HG03097 (cell line): ENCODE data around the gene FASTK.

Experiments
- ATAC-seq: cut with Tn5 transposase; IDR thresholded peaks from one replicate; pipeline ENCODE4 v1.9.1; 2021; ENCODE audit not compliant: unreplicated experiment, low FRiP score

The FASTK gene, protein sequence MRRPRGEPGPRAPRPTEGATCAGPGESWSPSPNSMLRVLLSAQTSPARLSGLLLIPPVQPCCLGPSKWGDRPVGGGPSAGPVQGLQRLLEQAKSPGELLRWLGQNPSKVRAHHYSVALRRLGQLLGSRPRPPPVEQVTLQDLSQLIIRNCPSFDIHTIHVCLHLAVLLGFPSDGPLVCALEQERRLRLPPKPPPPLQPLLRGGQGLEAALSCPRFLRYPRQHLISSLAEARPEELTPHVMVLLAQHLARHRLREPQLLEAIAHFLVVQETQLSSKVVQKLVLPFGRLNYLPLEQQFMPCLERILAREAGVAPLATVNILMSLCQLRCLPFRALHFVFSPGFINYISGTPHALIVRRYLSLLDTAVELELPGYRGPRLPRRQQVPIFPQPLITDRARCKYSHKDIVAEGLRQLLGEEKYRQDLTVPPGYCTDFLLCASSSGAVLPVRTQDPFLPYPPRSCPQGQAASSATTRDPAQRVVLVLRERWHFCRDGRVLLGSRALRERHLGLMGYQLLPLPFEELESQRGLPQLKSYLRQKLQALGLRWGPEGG

DNA sequence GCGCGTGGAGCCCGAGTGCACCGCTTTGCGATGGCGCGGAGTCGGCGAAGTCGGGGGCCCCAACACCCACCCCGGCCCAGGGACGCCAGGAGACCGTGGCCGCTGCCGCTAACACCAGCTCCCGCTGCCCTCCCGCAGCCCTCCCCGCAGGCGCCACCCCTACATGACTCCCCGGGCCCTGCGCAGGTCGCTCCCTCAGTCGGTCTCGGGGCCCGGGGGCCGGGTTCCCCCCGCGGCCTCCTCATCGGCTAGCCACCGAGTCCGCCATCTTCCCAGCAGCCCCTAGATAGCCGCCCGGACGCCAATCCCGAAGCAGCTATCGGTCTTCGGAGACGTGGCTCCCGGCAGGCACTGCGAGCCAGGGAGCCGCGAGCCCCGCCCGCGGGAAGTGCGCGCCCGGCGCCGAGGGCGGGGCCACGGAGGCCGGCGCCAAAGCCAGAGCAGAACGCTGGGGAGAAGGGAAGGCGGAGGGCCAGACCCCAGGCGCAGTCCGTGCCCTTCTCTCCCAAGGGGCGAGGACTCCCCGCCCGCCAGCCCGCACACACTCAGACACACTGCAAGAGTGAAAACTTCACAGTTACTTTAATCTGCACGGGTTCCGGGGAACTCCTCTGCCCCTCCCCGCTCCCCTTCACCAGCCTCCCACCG, at the start of gene FASTK:
FASTK (minus strand) TSS at position 288 of the 648 bp plus-strand sequence; CDS start at position 245, 43 bp downstream.
- ATAC-seq = peak; percentile 77

DNA sequence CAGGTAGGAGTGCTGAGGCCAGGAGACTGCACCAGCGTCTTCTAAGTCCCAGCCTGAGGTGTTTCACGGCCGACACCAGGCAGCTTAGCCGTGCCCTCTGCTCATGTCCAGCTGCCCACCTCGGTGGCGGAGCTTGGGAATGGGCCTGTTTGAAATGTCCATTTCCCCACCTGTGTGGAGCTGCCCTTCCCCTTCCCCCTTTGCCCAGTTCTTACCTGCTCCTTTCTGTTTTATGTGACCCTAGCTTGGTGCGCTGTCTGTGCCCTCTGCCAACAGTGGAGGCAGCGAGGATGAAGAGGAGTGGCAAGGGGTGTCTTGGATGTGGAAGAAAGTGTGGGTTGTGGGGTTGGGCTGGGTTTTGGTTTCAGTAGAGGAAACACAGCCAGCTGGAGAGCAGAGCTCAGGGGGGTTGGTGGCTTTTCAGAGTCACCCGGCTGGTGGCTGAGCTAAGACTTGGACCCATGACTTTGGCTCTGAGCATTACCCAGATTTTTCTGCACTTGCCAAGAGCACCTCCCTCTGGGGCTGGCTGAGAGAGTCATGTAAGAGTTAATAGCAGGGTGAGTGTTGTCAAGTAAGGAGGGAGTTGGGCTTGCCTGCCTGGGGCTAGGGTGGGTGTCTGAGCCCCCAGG, 49.5 kb upstream of the FASTK start:
- no peak for ATAC-seq

DNA sequence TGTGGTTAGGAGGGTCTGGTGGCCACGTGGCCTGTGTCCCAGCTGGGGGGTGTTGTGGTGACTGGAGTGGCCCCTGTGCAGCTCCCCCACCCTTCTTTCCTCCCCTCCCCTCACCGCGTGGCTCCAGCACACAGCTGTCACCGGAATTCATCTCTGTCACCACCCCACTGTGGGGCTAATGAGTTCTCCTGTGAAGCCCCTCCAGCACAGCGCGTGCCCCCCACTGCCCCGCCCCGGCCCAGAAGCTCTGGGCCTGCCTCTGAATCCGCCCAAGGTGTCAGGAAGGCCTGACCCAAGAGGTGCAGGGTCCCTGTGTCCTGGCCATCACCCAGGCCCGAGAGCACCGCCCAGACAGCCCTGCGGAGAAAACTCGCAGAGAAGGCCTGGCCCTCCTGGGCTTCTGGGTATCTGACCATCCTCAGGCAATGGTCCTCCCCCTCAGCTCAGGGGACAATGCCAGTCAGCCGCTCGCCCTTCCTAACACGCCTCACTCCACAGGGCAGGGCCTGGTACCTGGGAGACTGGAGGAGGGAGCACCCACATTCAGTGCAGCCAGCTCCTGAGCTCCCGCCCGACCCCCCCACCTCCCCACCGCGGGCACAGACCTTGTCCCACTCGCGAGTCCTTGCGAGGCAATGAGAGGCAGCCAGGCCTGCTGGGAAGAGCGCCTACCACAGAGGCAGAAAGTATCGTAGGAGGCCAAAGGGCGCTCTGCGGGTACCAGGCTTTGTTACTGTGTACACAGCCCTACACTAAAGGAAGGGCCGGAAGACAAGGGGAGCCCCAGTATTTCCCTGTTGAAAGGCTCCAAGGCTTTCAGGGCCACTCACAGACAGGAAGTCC, 48.7 kb upstream of the FASTK start:
- ATAC-seq = no peak

DNA sequence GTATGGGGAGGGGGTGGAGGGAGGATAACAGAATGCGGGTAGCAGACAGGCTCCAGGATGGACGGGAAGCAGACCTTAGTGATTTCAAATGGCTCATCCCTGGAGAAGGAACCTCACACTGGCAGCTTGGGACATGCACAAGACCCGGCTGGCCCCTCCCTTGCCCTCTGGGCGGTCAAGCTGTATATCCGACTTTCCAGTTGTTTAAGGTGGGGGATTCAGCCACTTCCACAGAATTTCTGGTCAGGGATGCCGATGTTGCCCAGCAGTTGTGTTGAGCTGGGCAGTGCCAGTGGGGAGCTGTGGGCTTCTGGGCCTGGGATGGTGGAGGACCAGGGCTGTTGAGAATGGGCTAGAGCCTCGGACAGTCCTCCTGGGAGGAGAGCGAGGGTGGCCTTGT, 48.1 kb upstream of the FASTK start:
- no peak for ATAC-seq

DNA sequence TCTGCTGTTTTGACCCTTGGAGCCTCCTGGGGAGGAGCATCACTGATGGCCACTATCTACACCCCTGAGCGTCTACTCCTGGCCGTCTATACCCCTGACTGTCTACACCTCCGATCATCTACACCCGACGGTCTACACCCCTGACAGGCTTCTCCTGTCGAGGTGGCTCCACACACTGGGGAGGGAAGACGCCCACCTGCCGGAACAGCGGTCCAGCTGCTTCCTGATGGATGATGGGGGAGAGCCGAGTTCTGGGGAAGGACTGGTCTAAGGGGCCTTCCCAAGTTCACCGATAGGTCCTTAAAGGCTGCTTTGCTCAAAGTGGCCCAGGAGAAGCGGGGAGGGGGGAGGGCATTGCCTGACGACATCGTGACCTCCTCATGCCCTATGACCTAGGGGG, 47.5 kb upstream of the FASTK start:
- no peak for ATAC-seq

DNA sequence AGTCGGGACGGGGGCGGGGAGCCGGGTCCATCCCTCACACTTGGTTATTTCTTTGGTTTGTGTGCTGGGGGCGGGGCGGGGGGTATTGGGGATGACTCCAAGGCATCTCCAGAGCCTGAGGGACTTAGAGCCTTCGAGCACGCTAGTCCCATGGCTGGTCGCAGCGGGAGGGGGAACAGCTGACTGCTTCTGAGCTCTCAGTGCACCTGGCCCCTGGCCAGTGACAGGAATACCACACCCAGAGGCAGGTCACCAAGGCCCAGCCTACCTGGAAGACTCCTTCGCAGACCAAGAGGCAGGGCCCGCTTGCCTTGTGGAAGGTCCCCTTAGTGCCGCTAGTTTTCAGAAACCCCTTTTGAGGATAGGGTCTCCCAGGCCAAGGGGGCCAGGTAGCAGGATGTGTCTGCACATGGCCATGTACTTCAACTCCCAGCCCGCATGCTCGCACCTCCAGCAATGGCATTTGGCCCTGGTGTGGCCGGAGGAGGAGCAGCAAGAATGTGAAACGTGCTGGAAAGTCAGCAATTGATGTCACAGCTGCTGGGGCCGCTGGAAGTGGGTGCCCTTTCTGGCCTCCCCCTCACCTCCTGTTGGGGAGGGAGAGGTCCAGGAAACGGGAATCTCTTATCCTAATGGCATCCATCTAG, 46.0 kb upstream of the FASTK start:
- ATAC-seq = no peak

DNA sequence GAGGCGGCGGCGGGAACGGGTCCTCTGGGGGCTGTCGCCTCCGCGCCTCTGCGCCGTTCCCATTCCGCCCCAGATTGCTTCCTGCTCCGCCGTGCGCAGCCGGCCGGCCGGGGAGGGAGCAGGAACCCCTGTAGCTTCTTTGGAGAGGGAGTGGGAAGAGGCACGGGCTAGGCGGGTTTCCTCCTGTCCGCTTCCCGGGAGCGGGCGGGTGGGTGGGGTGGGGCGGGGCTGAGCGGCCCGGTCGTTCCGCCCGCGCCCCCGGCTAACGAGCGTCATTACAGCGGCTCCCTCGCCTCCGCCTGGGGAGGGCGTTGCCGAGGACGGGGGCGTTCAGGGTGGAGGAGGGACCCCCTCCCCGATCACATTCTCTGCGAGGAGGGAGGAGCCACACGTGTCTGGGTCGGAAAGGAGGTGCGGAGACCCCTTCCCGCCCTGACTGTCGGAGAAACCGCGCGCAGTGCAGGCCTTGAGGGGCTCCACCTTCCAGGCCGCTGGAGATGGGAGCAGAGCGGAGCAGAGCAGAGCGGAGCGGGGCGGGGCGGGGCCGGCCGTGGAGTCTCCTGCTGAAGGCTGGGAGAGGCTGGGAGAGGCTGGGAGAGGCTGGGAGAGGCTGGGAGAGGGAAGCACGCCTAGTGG, 45.4 kb upstream of the FASTK start:
- no peak for ATAC-seq

DNA sequence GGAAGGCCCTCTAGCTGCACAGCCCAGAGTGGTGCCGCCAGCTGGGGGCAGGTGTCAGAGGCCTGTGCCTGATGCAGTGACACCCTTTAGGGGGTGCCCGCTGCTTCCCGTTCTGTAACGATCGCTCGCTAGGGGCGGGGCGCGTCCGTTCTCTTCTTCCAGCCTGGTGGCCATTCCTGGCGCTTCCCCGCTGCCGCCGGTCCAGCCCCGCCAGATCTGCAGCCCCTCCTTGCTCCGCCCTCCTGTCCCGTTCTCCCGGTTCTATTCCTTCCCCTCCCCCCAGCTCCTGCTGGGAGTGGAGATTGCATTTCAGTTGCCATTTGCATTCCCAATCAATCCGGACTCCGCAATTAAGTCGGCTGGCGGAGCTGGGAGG, 44.8 kb upstream of the FASTK start:
- ATAC-seq = no peak

DNA sequence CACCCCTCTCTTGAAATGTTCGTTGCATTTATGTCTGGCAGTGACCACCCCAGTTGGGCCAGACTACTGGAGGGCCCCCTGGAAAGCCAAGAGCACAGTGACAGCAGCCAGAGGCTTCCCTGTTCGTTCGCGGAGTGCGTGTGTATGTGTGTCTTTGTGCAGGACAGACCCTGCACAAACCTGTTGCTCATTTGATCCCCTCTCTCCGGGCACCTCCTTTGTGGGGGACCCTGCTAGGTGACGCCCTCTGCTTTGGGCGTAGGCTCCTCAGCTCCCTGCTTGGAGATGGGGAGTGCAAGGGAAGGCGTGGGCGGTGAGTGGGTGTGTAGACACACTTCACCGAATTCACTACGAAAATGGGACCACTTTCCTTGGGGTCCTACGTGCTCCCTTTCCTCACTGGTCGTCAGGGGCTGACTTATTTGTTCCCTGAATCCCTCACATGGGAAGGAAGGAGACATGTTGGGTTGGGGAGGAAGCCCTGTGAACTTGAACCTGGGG, 44.3 kb upstream of the FASTK start:
- ATAC-seq = no peak

DNA sequence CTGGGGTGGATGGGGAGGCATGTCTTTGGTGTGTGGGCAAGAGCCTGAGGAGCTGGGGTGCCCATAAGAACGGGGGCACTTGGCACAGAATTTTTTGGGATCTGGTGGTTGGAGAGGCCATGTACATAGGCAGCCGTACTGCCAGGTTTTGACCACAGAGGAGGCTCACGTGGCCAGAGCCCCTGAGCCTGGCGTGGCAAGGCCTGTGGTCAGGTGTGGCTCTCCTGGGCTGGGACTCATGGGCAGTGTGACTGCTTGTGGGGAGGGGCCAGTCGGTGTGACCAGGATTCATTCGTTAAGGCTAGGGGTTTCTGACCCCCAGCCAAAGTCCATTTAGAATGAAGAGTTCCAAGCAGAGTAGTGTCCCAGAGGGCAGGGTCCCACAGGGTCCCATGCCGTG, 43.9 kb upstream of the FASTK start:
- ATAC-seq = no peak

DNA sequence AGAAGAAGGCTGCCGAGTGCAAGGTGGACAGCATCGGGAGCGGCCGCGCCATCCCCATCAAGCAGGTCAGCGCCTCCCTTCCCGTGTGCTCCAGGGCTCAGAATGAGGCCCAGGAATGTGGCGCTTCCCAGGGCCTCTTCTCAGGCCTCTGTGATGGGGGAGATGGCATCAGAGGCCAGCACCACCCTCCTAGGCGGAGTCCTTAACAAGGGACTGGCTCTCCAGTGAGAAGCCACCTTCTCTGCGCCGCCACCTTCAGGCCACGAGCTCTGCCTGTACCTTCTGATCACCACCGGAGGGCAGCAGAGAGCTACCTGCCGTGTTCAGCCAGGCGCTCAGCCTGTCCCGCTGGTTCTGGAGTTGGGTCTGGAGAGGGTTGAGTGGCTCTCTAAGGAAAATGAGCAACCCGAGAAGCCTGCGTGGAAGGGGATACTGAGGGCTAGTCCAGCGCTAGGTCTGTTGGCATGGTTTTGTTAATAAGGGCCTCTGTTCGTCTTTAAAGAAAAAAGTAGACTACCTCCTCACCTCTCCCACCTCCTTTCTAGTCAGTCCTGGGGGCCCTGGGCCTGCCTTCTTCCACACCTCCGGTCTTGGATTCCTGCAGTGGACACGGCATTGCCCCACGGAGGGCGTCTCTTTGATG, 43.3 kb upstream of the FASTK start:
- peak; percentile 72 for ATAC-seq

DNA sequence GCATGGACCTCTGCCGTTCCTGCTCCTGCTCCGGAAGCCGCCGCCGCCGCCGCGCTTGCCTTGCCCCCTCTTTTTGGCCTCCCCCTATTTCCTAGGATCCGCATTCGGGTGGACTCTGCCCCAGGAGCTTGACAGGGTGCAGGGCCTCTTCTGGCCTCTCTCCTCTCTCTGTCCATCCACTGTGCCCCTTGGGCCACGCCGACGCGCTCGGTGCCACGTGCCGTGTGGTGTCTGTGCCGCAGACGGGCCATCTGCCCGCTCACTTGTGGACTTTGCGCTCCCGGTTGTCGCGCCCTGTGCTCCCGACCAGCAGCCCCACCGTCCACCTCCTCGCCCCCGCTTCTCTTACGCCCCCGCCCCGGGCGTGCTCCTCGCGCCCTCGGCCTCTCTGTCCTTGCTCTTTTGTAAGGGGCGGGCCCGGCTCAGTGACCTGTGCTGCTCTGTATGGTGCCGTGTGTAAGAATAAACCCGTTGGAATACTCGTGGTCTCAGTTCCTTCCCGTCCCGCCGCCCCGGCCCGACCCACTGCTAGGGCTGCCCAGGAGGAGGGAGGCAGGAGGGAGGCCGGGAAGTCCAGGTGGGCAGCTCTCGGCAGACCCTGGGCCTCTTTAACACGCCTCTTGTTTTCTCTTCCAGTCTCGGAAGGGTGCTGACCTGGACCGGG, 42.7 kb upstream of the FASTK start:
- ATAC-seq = no peak

DNA sequence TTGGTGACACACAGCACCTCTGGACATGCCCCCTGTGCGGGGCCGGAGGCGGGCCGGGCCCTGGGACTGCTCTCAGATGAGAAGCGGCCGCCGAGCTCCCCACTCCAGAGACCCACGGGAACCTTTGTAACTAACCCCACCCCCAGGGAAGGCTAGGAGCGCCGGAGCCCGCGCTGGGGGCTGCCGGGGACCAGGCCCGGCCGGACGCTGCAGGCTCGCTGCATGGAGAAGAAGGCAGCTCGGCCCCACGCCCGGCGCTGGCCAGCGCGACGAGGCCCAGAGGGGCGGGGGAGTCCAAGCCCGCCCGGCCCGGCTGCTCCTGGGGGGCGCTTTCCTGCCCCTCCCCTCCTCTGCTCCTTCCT, 42.2 kb upstream of the FASTK start:
- ATAC-seq = no peak

DNA sequence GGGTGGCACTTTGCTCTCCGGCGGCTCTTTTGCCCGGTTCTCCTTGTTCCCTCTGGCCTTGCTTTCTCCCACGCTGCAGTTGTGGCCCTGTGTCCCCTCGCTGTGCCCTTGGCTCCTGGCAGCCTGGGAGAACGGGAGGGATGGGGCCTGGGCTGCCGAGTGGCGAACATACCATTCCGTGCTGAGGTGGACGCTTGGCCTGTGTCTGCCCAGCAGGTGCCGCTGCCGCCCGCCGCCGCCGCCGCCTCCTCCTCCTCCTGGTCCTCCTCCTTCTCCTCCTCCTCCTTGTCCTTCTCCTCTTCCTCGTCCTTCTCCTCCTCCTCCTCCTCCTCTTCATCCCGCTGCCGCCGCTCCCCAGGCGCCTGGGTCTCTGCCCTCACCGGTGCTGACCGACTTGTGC, 41.7 kb upstream of the FASTK start:
- ATAC-seq = no peak

DNA sequence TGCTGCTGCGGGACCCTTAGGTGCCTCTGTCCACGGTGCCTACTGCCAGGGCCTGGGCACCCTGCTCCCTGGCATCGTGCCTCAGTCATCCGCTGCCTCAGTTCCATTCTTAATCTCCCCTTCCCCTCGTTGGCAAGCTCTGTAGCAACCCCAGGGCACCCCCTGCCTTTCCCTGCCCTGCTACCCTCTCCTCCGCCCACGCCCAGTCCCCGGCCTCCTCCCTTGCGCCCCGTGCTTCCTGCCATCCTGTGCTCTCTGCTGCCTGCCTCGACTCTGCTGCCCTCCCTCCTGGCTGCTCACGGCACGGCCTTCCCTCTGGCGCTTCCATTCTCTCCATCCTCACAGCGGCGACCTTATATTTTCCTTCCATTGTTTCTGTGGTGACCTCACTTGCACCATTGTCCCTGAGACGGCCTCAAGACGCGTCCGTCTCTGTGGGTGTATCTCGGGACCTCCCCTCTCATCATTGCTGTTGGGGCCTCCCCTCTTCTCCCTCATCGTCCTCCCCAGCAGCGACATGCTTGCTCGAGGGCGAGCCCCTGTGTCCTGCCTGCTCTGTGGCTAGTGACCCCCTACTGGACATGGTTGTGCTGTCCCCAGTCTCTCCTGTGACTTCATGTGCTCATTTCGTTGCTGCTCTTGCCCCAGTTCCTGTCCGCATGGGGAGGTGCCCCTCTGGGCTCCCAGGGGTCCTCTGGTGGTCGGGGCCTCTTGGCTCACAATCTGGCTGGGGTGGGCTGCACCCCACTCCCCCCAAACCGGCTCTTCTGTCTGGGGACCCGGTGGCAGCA, 41.0 kb upstream of the FASTK start:
- no peak for ATAC-seq

DNA sequence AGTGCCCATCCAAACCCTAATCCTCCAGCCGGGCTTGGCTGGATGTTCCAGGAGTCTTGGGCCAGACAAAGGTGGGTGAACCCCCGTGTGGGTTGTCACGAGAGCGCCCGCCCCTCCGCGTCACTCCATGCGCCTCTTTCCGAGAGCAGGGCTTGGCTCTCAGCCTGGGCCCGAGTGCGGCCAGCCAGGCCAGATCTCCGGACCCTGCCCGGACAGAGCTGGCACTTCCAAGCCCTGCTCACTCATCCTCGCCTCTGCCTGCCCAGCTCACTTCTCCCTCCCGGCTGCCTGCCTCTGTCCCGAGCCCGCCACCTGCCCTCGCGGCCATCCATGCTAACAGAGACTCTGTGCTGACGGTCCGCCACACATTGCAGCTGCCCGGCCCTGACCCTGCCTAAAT, 40.3 kb upstream of the FASTK start:
- ATAC-seq = no peak

DNA sequence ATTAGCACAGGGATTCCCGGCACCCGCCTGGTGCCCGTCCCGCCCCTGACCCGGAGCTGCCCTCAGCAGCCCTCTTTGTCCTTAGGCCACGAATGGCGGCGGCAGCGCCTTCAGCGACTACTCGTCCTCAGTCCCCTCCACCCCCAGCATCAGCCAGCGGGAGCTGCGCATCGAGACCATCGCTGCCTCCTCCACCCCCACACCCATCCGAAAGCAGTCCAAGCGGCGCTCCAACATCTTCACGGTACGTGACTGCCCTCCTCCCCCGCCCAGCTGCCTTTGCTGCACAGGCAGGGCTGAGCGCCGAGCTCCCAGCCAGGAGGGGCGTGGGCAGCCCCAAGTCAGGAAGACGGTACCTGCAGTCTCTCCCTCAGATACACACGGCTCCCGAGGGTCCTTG, 39.3 kb upstream of the FASTK start:
- ATAC-seq = no peak

DNA sequence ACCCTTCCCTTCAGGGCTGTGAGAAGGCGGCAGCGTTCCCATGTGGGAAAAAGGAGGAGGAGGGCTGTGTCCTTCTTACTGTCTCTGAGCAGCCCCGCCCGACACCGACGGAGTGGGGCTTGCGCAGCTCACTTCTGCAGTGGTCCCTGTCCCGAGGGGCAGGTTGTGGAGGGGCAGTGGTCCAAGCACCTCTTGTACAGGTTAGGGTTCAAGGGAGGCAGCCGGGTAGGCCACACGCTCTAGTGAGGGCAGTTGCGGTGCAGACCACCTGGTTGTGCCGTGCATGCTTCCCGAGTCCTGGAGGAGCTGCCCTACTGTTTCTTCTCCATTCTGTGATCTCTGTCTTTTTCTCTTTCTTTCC, 38.4 kb upstream of the FASTK start:
- no peak for ATAC-seq
